H1 (cell line): ENCODE data around the gene ASPG. TPM values are rescaled to one million over a fixed set of nuclear protein-coding genes. Genes with fewer than 3 reads are reported as not detected.

Source experiments
- CTCF ChIA-PET: fragments of 300-600 bp; sonication (Branson Sonifier 250); formaldehyde crosslinking; loops from one replicate; lab custom pipeline; 2021; ENCODE audit not compliant: partially characterized antibody; lab: Charles Lee
- POLR2A ChIA-PET: fragments of 300-600 bp; sonication (Branson Sonifier 250); formaldehyde crosslinking; loops from one replicate; lab custom pipeline; 2021; ENCODE audit warnings: inconsistent platforms; ENCODE audit not compliant: partially characterized antibody; lab: Charles Lee
- DNase-seq, 2 experiments: peaks; one replicate each; pipeline versions ENCODE4 v3.0.0 to v3.0.0-alpha.2; 2010 to 2022; ENCODE audit warnings: low spot score in 2 of 2, low read depth in 1 of 2, mixed read lengths in 1 of 2
- FAIRE-seq: peaks from 2 replicates; lab custom pipeline; 2011; peaks lifted over from hg19 to GRCh38; lab: Jason Lieb, UNC
- H2AFZ ChIP-seq: 2 replicates; pipeline ENCODE4 v1.8.1; 2012; ENCODE audit warnings: low read length, inconsistent platforms
- H2AK5ac ChIP-seq: 2 replicates; pipeline ENCODE4 v1.6.1; 2013; ENCODE audit warnings: low read depth, low read length
- H2BK120ac ChIP-seq: replicated peaks from 2 replicates; pipeline ENCODE3; 2013; ENCODE audit warnings: low read depth, low read length, inconsistent platforms
- H2BK12ac ChIP-seq: 2 replicates; pipeline ENCODE4 v1.6.1; 2013; ENCODE audit warnings: low read depth, low read length
- H2BK15ac ChIP-seq: 2 replicates; pipeline ENCODE4 v1.6.1; 2013; ENCODE audit warnings: low read length
- H2BK20ac ChIP-seq: 2 replicates; pipeline ENCODE4 v1.6.1; 2013; ENCODE audit warnings: low read length
- H2BK5ac ChIP-seq: 2 replicates; pipeline ENCODE4 v1.6.1; 2013; ENCODE audit warnings: low read depth, low read length
- H3K14ac ChIP-seq: 2 replicates; pipeline ENCODE4 v1.6.1; 2013; ENCODE audit warnings: inconsistent platforms; ENCODE audit not compliant: insufficient read length
- H3K18ac ChIP-seq: 2 replicates; pipeline ENCODE4 v1.6.1; 2013; ENCODE audit warnings: low read length; ENCODE audit errors: extremely low read depth
- H3K23ac ChIP-seq: 2 replicates; pipeline ENCODE4 v1.6.1; 2013; ENCODE audit warnings: inconsistent platforms; ENCODE audit not compliant: insufficient read length
- H3K23me2 ChIP-seq: 2 replicates; pipeline ENCODE4 v1.6.1; 2013; ENCODE audit warnings: low read depth, low read length
- H3K27ac ChIP-seq: 2 replicates; pipeline ENCODE4 v1.6.1; 2011; ENCODE audit warnings: low read depth, low read length, inconsistent platforms
- H3K27me3 ChIP-seq, 4 experiments: replicated peaks in 1 of 4; 1 replicate in 1 of 4; 2 replicates in 3 of 4; pipeline versions ENCODE4 v1.6.1 to v1.8.1; 2011 to 2013; ENCODE audit warnings: low read length in 3 of 4, mild to moderate bottlenecking in 3 of 4, inconsistent platforms in 2 of 4, mixed read lengths in 2 of 4, moderate library complexity in 1 of 4; ENCODE audit not compliant: control insufficient read depth in 3 of 4, insufficient read depth in 3 of 4; ENCODE audit errors: extremely low read depth in 1 of 4
- H3K36me3 ChIP-seq, 4 experiments: 2 replicates each; pipeline versions ENCODE4 v1.6.1 to v1.8.1; 2011 to 2013; ENCODE audit warnings: mild to moderate bottlenecking in 4 of 4, low read length in 3 of 4, moderate library complexity in 2 of 4, control low read depth in 1 of 4, inconsistent platforms in 1 of 4; ENCODE audit not compliant: insufficient read depth in 4 of 4, control insufficient read depth in 2 of 4
- H3K4ac ChIP-seq: replicated peaks from 2 replicates; pipeline ENCODE3; 2013; ENCODE audit warnings: low read length, low read depth, mixed read lengths, inconsistent platforms; ENCODE audit not compliant: insufficient read length
- H3K4me1 ChIP-seq, 4 experiments: replicated peaks in 1 of 4; 1 replicate in 1 of 4; 2 replicates in 3 of 4; pipeline versions ENCODE4 v1.6.1 to v1.8.1; 2011 to 2013; ENCODE audit warnings: low read length in 3 of 4, inconsistent platforms in 2 of 4, mixed read lengths in 1 of 4; ENCODE audit not compliant: insufficient read depth in 4 of 4, control insufficient read depth in 3 of 4
- H3K4me2 ChIP-seq, 2 experiments: 2 replicates each; pipeline versions ENCODE4 v1.6.1 to v1.8.1; 2011 to 2013; ENCODE audit warnings: low read depth in 2 of 2, low read length in 2 of 2, control low read depth in 1 of 2, inconsistent platforms in 1 of 2, mild to moderate bottlenecking in 1 of 2; ENCODE audit not compliant: insufficient read depth in 1 of 2
- H3K4me3 ChIP-seq, 4 experiments: fragments of 200-600, 300-600 bp in 1 of 4; sonication (generic), shearing (Covaris generic), sonication (Bioruptor Twin) in 1 of 4; 2 replicates each; pipeline versions ENCODE4 v1.5.1 to v1.8.1; 2011 to 2016; ENCODE audit warnings: low read length in 4 of 4, low read depth in 3 of 4, control low read depth in 2 of 4, inconsistent platforms in 2 of 4, mild to moderate bottlenecking in 2 of 4, mixed read lengths in 1 of 4, moderate library complexity in 1 of 4; ENCODE audit not compliant: insufficient read depth in 2 of 4; ENCODE audit errors: extremely low read depth in 1 of 4
- H3K56ac ChIP-seq: replicated peaks from 2 replicates; pipeline ENCODE3; 2013; ENCODE audit warnings: low read depth, mild to moderate bottlenecking, mixed read lengths, low read length, inconsistent platforms; ENCODE audit not compliant: insufficient read length
- H3K79me1 ChIP-seq: 2 replicates; pipeline ENCODE4 v1.6.1; 2013; ENCODE audit warnings: low read depth, low read length, control low read depth
- H3K79me2 ChIP-seq, 2 experiments: 2 replicates each; pipeline versions ENCODE4 v1.6.1 to v1.8.1; 2012 to 2013; ENCODE audit warnings: low read length in 2 of 2, mild to moderate bottlenecking in 2 of 2, inconsistent platforms in 1 of 2; ENCODE audit not compliant: insufficient read depth in 2 of 2, control insufficient read depth in 1 of 2
- H3K9ac ChIP-seq, 4 experiments: replicated peaks in 1 of 4; 1 replicate in 1 of 4; 2 replicates in 3 of 4; pipeline versions ENCODE4 v1.6.1 to v1.8.1; 2011 to 2013; ENCODE audit warnings: low read depth in 3 of 4, low read length in 3 of 4, control low read depth in 2 of 4, mild to moderate bottlenecking in 2 of 4, moderate library complexity in 2 of 4, inconsistent platforms in 1 of 4; ENCODE audit errors: extremely low read depth in 1 of 4
- H3K9me3 ChIP-seq, 2 experiments: 2 replicates each; pipeline versions ENCODE4 v1.6.1 to v1.8.1; 2012 to 2013; ENCODE audit warnings: mild to moderate bottlenecking in 2 of 2, moderate library complexity in 2 of 2, control low read depth in 1 of 2, inconsistent platforms in 1 of 2, low read depth in 1 of 2, low read length in 1 of 2, mixed read lengths in 1 of 2; ENCODE audit not compliant: insufficient read depth in 2 of 2
- H4K20me1 ChIP-seq, 2 experiments: replicated peaks in 1 of 2; 2 replicates each; pipeline versions ENCODE3 to v1.8.1; 2011 to 2013; ENCODE audit warnings: inconsistent platforms in 2 of 2, low read length in 2 of 2, mild to moderate bottlenecking in 1 of 2; ENCODE audit not compliant: insufficient read depth in 2 of 2, control insufficient read depth in 1 of 2
- H4K5ac ChIP-seq: 2 replicates; pipeline ENCODE4 v1.6.1; 2013; ENCODE audit warnings: low read length, low read depth, mixed read lengths, inconsistent platforms; ENCODE audit not compliant: insufficient read length
- H4K8ac ChIP-seq: 2 replicates; pipeline ENCODE4 v1.8.0; 2013; ENCODE audit warnings: mild to moderate bottlenecking, moderate library complexity, low read length, inconsistent platforms; ENCODE audit not compliant: insufficient read depth; ENCODE audit errors: extremely low read depth
- H4K91ac ChIP-seq: replicated peaks from 2 replicates; pipeline ENCODE3; 2013; ENCODE audit warnings: low read length, mixed read lengths, inconsistent platforms; ENCODE audit not compliant: insufficient read length
- CBX8 ChIP-seq: fragments of 300-800, 300-1000 bp; sonication (generic); IDR thresholded peaks from 2 replicates; pipeline ENCODE4 v1.7.1; 2016; ENCODE audit warnings: low read depth, low read length, borderline replicate concordance
- CHD2 ChIP-seq: IDR thresholded peaks from 2 replicates; pipeline ENCODE4 v1.6.1; 2012; ENCODE audit warnings: low read length, improper control_type of control experiment
- EP300 ChIP-seq, 2 experiments: IDR thresholded peaks; 1 replicate in 1 of 2; 2 replicates in 1 of 2; pipeline ENCODE4 v1.6.1; 2011 to 2012; ENCODE audit warnings: low read depth in 2 of 2, low read length in 2 of 2, mild to moderate bottlenecking in 2 of 2, borderline replicate concordance in 1 of 2, inconsistent platforms in 1 of 2, moderate library complexity in 1 of 2
- FOSL1 ChIP-seq: IDR thresholded peaks from 2 replicates; pipeline ENCODE4 v1.6.1; 2011; ENCODE audit warnings: mild to moderate bottlenecking, low read depth, low read length, moderate library complexity; ENCODE audit not compliant: insufficient read depth
- GTF2F1 ChIP-seq: IDR thresholded peaks from 2 replicates; pipeline ENCODE4 v1.6.1; 2012; ENCODE audit warnings: low read depth, low read length, improper control_type of control experiment, borderline replicate concordance
- MAX ChIP-seq: IDR thresholded peaks from 2 replicates; pipeline ENCODE4 v1.6.1; 2012; ENCODE audit warnings: inconsistent platforms
- PHF8 ChIP-seq: fragments of 200-600 bp; sonication (generic); conservative IDR thresholded peaks from 2 replicates; pipeline ENCODE4 v1.7.1; 2012; ENCODE audit warnings: low read depth, mild to moderate bottlenecking, inconsistent platforms, low read length, moderate library complexity
- POLR2A ChIP-seq, 2 experiments: IDR thresholded peaks; 1 replicate in 1 of 2; 2 replicates in 1 of 2; pipeline ENCODE4 v1.6.1; 2011; ENCODE audit warnings: low read depth in 2 of 2, low read length in 2 of 2, mild to moderate bottlenecking in 2 of 2; ENCODE audit errors: control extremely low read depth in 1 of 2
- POLR2AphosphoS5 ChIP-seq: IDR thresholded peaks from 2 replicates; pipeline ENCODE4 v1.6.1; 2011; ENCODE audit warnings: low read depth, low read length
- RFX5 ChIP-seq: IDR thresholded peaks from 2 replicates; pipeline ENCODE4 v1.6.1; 2011; ENCODE audit warnings: low read depth, low read length, improper control_type of control experiment, borderline replicate concordance
- SIN3A ChIP-seq, 2 experiments: IDR thresholded peaks in 1 of 2; conservative IDR thresholded peaks in 1 of 2; 2 replicates each; pipeline ENCODE4 v1.6.1; 2011 to 2012; ENCODE audit warnings: low read length in 2 of 2, improper control_type of control experiment in 1 of 2, low read depth in 1 of 2, mild to moderate bottlenecking in 1 of 2
- SIX5 ChIP-seq: IDR thresholded peaks from 2 replicates; pipeline ENCODE4 v1.6.1; 2011; ENCODE audit warnings: mild to moderate bottlenecking, low read depth, low read length
- SP2 ChIP-seq: IDR thresholded peaks from 2 replicates; pipeline ENCODE4 v1.6.1; 2012; ENCODE audit warnings: mild to moderate bottlenecking, low read length, inconsistent platforms
- WGBS, 2 experiments: shearing (Covaris generic) in 1 of 2; methylation state at CpG; one replicate each; pipeline versions ENCODE4 v1.1.6 to v1.1.7; 2013 to 2015; ENCODE audit warnings: low lambda C conversion rate in 2 of 2, mixed read lengths in 2 of 2, inconsistent platforms in 1 of 2, low coverage in 1 of 2, missing lambda C conversion rate in 1 of 2; ENCODE audit not compliant: insufficient replicate concordance in 2 of 2, insufficient coverage in 1 of 2, insufficient read length in 1 of 2; ENCODE audit errors: extremely low coverage in 1 of 2, missing lambda C conversion rate in 1 of 2; 5-methylcytosine and 5-hydroxymethylcytosine counted together
- polyA plus RNA-seq, 7 experiments: library from polyadenylated mRNA; depleted of rRNA in 3 of 7; stranded (reverse) in 5 of 7; unstranded in 2 of 7; fragments of >200 nt in 5 of 7; fragments of 200-250 nt in 2 of 7; gene quantifications; 1 replicate in 5 of 7; 2 replicates in 1 of 7; 4 replicates in 1 of 7; pipeline versions ENCODE4 v1.2.1 to v1.2.3, GENCODE V29; 2011 to 2013; ENCODE audit warnings: missing spikeins in 2 of 7, mixed read lengths in 2 of 7
- total RNA-seq: library from RNA; stranded (reverse); fragmentation: NEBNext Ultra II Directional; extraction: Animal tissue kit (Norgen Biotek cat#: 25700); gene quantifications from 2 replicates; pipeline ENCODE4 v1.2.1, GENCODE V29; 2021

Gene ASPG
- total and polyA plus RNA-seq, 2 of the 8 experiments (the other 6 are each of a cell fraction or from before 2014, with no cell fraction given) = 0.34 to 0.59 TPM

- Histone ChIP-seq H2BK15ac (no peak overlapping the region), H3K23ac (no peak overlapping the region), H3K36me3 (no peaks in the 10 kb centered on the region; a peak in 1 of 8 replicates), H2BK20ac (no peak overlapping the region), H3K56ac (no peak overlapping the region), H2BK5ac (no peak overlapping the region), H2AK5ac (no peak overlapping the region), H3K79me2 (no peaks in the 10 kb centered on the region), H3K4me2 (no peak overlapping the region), H3K4me3 (no peak overlapping the region), H2BK12ac (no peak overlapping the region), H3K27ac (no peak overlapping the region), H3K79me1 (no peaks in the 10 kb centered on the region), H4K91ac (no peak overlapping the region), H3K18ac (no peak overlapping the region), H3K9me3 (no peaks in the 10 kb centered on the region), H3K4me1 (peaks cover 0 to 13% (median 4%) of the 10 kb centered on the region in 4 experiments; a peak in 5 of 7 replicates)
- no peak for FAIRE-seq
- CTCF ChIA-PET = interaction anchor here (0.6 to 2.6 kb wide), 7 partner anchors 10 to 359 kb away, joined by 3 to 8 read pairs (median 4); no protein-coding TSS in a partner anchor
- DNase-seq = no peak
- 87% methylated on average over 26 of the region's 26 CpGs; no CpG with 5 or more reads in 1 of the 2 experiments for WGBS, 2 experiments
- no peak for TF ChIP-seq EP300 (IDR thresholded peaks at IDR 0.05; ENCODE audit: borderline replicate concordance in 1 of 2, low read depth in 2 of 2, low read length in 2 of 2)
- no peak for TF ChIP-seq RFX5
- no peak for TF ChIP-seq FOSL1
- TF ChIP-seq SP2 = no peak
- TF ChIP-seq CBX8 = no peak
- TF ChIP-seq POLR2A (IDR thresholded peaks at IDR 0.05; ENCODE audit: control extremely low read depth in 1 of 2, low read depth in 2 of 2, low read length in 2 of 2) = no peak
- no peak for TF ChIP-seq MAX
- no peak for TF ChIP-seq SIN3A (conservative IDR thresholded peaks at IDR 0.05 in 1 of 2, IDR thresholded peaks at IDR 0.05 in 1 of 2; ENCODE audit: low read depth in 1 of 2, low read length in 2 of 2)
- TF ChIP-seq GTF2F1 = no peak
- no peak for TF ChIP-seq PHF8
- no peak for TF ChIP-seq SIX5
- no peak for TF ChIP-seq CHD2
- TF ChIP-seq POLR2AphosphoS5 = no peak
- TF ChIP-seq, all 59 proteins: peak for 0
- H2BK120ac ChIP-seq = no peak overlapping the region
- POLR2A ChIA-PET = interaction anchor here (1.1 kb wide), 1 partner anchor 14 kb away, joined by 3 read pairs; no protein-coding TSS in a partner anchor
- H3K23me2 ChIP-seq = peaks cover 12% of the 10 kb centered on the region; the same call in 1 of the 2 replicates
- H3K4ac ChIP-seq = no peak overlapping the region
- no peak overlapping the region for H4K5ac ChIP-seq
- no peak overlapping the region for H3K9ac ChIP-seq
- H3K27me3 ChIP-seq = peaks cover 17 to 39% (median 29%) of the 10 kb centered on the region in 4 experiments
- H4K8ac ChIP-seq = no peak overlapping the region
- H4K20me1 ChIP-seq = peaks cover 0 to 4% of the 10 kb centered on the region in 2 experiments
- no peak overlapping the region for H2AFZ ChIP-seq
- H3K14ac ChIP-seq = no peak overlapping the region
Measured at GRCh38 chr14:104114421-104115130, 29.1 kb downstream of the ASPG start.
